Liver (tissue), 9 donors: Measurements from ENCODE around the gene DDB1. TPM values are rescaled to one million over a fixed set of nuclear protein-coding genes. Genes with fewer than 3 reads are reported as not detected.

Experiments
- DNase-seq: peaks from one replicate; pipeline ENCODE4 v3.0.0-alpha.2; 2017; ENCODE audit warnings: low spot score
- H3K27ac ChIP-seq, 2 donors: one replicate each; pipeline ENCODE4 v1.7.0; 2013; ENCODE audit warnings: inconsistent platforms in 2 of 2, low read length in 2 of 2, control low read depth in 1 of 2, low read depth in 1 of 2, mild to moderate bottlenecking in 1 of 2
- H3K27me3 ChIP-seq, 4 donors: one replicate each; pipeline versions ENCODE4 v1.6.1 to v1.7.0; 2013; ENCODE audit warnings: low read length in 3 of 4, inconsistent platforms in 1 of 4, mild to moderate bottlenecking in 1 of 4, moderate library complexity in 1 of 4; ENCODE audit not compliant: control insufficient read depth in 4 of 4, insufficient read depth in 4 of 4
- H3K36me3 ChIP-seq, 4 donors: one replicate each; pipeline versions ENCODE4 v1.6.1 to v1.7.0; 2013; ENCODE audit warnings: low read length in 3 of 4, mild to moderate bottlenecking in 3 of 4, low read depth in 1 of 4, moderate library complexity in 1 of 4; ENCODE audit not compliant: control insufficient read depth in 4 of 4, insufficient read depth in 3 of 4
- H3K4me1 ChIP-seq, 4 donors: one replicate each; pipeline versions ENCODE4 v1.6.1 to v1.7.0; 2013; ENCODE audit warnings: low read length in 3 of 4, mild to moderate bottlenecking in 3 of 4, moderate library complexity in 1 of 4; ENCODE audit not compliant: control insufficient read depth in 4 of 4, insufficient read depth in 4 of 4
- H3K4me3 ChIP-seq, 3 donors: one replicate each; pipeline versions ENCODE4 v1.6.1 to v1.7.0; 2013; ENCODE audit warnings: low read length in 3 of 3, control low read depth in 1 of 3, low read depth in 1 of 3, mild to moderate bottlenecking in 1 of 3
- H3K9ac ChIP-seq, 2 donors: one replicate each; pipeline ENCODE4 v1.7.0; 2013; ENCODE audit warnings: low read length in 2 of 2, mild to moderate bottlenecking in 2 of 2, moderate library complexity in 2 of 2, control low read depth in 1 of 2, low read depth in 1 of 2
- H3K9me3 ChIP-seq, 4 donors: one replicate each; pipeline versions ENCODE4 v1.6.1 to v1.7.0; 2013; ENCODE audit warnings: low read length in 3 of 4; ENCODE audit not compliant: control insufficient read depth in 4 of 4
- FOXA2 ChIP-seq: IDR thresholded peaks from 2 replicates; pipeline ENCODE4 v1.6.1; 2016; ENCODE audit warnings: antibody characterized with exemption
- GABPA ChIP-seq, 2 donors: IDR thresholded peaks in 1 of 2; conservative IDR thresholded peaks in 1 of 2; 2 replicates each; pipeline ENCODE4 v1.6.1; 2016; ENCODE audit warnings: antibody characterized with exemption in 2 of 2, mild to moderate bottlenecking in 1 of 2, moderate library complexity in 1 of 2
- HNF4A ChIP-seq, 2 donors: conservative IDR thresholded peaks; 2 replicates each; pipeline ENCODE4 v1.6.1; 2016; ENCODE audit warnings: antibody characterized with exemption in 2 of 2, mild to moderate bottlenecking in 2 of 2
- NR2F2 ChIP-seq: IDR thresholded peaks from 2 replicates; pipeline ENCODE4 v1.6.1; 2016; ENCODE audit warnings: antibody characterized with exemption
- RAD21 ChIP-seq, 2 donors: IDR thresholded peaks; 2 replicates each; pipeline ENCODE4 v1.6.1; 2016; ENCODE audit warnings: antibody characterized with exemption in 2 of 2, mild to moderate bottlenecking in 2 of 2
- REST ChIP-seq: IDR thresholded peaks from 2 replicates; pipeline ENCODE4 v1.6.1; 2016; ENCODE audit warnings: antibody characterized with exemption, mild to moderate bottlenecking
- RXRA ChIP-seq, 2 donors: IDR thresholded peaks; 2 replicates each; pipeline ENCODE4 v1.6.1; 2017 to 2018; ENCODE audit warnings: antibody characterized with exemption in 2 of 2, mild to moderate bottlenecking in 1 of 2
- SP1 ChIP-seq: IDR thresholded peaks from 2 replicates; pipeline ENCODE4 v1.6.1; 2018; ENCODE audit warnings: antibody characterized with exemption, mild to moderate bottlenecking
- TAF1 ChIP-seq: conservative IDR thresholded peaks from 2 replicates; pipeline ENCODE4 v1.6.1; 2016; ENCODE audit warnings: antibody characterized with exemption, mild to moderate bottlenecking
- YY1 ChIP-seq: IDR thresholded peaks from 2 replicates; pipeline ENCODE4 v1.6.1; 2016; ENCODE audit warnings: antibody characterized with exemption, mild to moderate bottlenecking
- WGBS: extraction: QIAGEN DNeasy Blood & Tissue Kit; methylation state at CpG from one replicate; pipeline ENCODE4 v1.1.7; 2013; 5-methylcytosine and 5-hydroxymethylcytosine counted together
- polyA plus RNA-seq, 2 donors: library from polyadenylated mRNA; stranded (reverse) in 1 of 2; unstranded in 1 of 2; fragments of 200-250 nt in 1 of 2; fragments of >200 nt in 1 of 2; fragmentation: Nextera tagmentation in 1 of 2; extraction: Ambion mirVana in 1 of 2; gene quantifications; one replicate each; pipeline versions ENCODE4 v1.2.1 to v1.2.3, GENCODE V29; 2013 to 2015
- total RNA-seq, 2 donors: library from RNA; depleted of rRNA; stranded (reverse); fragments of >200 nt; gene quantifications; one replicate each; pipeline ENCODE4 v1.2.3, GENCODE V29; 2014
- TF ChIP-seq, protein P1 (sequence below): IDR thresholded peaks from 2 replicates; pipeline ENCODE4 v1.6.1; 2016; ENCODE audit warnings: antibody characterized with exemption
- TF ChIP-seq, protein P2 (sequence below): IDR thresholded peaks from 2 replicates; pipeline ENCODE4 v1.6.1; 2016; ENCODE audit warnings: antibody characterized with exemption
- donor health status: healthy.
- donor health status: healthy.
- donor health status: healthy.
- donor health status: healthy.
- donor health status: healthy.

DDB1 gene
- total and polyA plus RNA-seq, 4 donors: 37.5 to 146 (median 88.9) TPM

- TF ChIP-seq REST (no peak), HNF4A (conservative IDR thresholded peaks at IDR 0.05) (no peak), RAD21 (IDR thresholded peaks at IDR 0.05) (no peak), TAF1 (no peak), FOXA2 (no peak), GABPA (IDR thresholded peaks at IDR 0.05 in 1 of 2, conservative IDR thresholded peaks at IDR 0.05 in 1 of 2) (no peak)
- TF ChIP-seq, protein P1, sequence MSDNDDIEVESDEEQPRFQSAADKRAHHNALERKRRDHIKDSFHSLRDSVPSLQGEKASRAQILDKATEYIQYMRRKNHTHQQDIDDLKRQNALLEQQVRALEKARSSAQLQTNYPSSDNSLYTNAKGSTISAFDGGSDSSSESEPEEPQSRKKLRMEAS: no peak
These were observed 23.8 kb upstream of the DDB1 start (continued) for GRCh38 chr11:61356706-61357105.

DNA sequence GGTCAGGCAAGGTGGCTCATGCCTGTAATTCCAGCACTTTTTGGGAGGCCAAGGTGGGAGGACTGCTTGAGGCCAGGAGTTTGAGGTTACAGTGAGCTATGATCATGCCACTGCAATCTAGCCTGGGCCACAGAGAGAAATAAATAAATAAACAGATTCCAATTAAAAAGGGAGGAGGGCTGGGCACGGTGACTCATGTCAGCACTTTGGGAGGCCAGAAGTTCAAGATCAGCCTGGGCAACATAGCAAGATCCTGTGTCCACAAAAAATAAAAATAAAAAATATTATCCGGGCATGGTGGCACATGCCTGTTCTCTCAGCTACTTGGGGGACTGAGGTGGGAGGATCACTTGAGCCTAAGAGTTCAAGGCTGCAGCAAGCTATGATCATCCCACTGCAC lies 21.3 kb upstream of the DDB1 start:
- DNase-seq: no peak
- H3K9ac ChIP-seq: no peak overlapping the region
- H3K27me3 ChIP-seq: no peaks in the 10 kb centered on the region
- peak overlapping the region in 1 of 2 donors; percentile 19 for H3K27ac ChIP-seq
- no peak overlapping the region for H3K4me3 ChIP-seq
- no peaks in the 10 kb centered on the region for H3K9me3 ChIP-seq
- WGBS: 90% methylated on average over 2 of the region's 2 CpGs
- H3K4me1 ChIP-seq: peaks cover 0 to 11% (median 3%) of the 10 kb centered on the region in 4 donors
- peaks cover 3 to 11% (median 7%) of the 10 kb centered on the region in 4 donors for H3K36me3 ChIP-seq
- TF ChIP-seq NR2F2: no peak
- TF ChIP-seq, protein P1: no peak

- Histone ChIP-seq H3K4me1 (peaks cover 0 to 11% (median 3%) of the 10 kb centered on the region in 4 donors), H3K9me3 (no peaks in the 10 kb centered on the region), H3K4me3 (no peak overlapping the region), H3K27me3 (no peaks in the 10 kb centered on the region), H3K9ac (no peak overlapping the region), H3K27ac (peak overlapping the region in 1 of 2 donors; percentile 19), H3K36me3 (peaks cover 3 to 11% (median 7%) of the 10 kb centered on the region in 4 donors)
- WGBS: 57% methylated on average over 15 of the region's 15 CpGs
- DNase-seq: no peak
- TF ChIP-seq FOXA2: no peak
- TF ChIP-seq, protein P2, sequence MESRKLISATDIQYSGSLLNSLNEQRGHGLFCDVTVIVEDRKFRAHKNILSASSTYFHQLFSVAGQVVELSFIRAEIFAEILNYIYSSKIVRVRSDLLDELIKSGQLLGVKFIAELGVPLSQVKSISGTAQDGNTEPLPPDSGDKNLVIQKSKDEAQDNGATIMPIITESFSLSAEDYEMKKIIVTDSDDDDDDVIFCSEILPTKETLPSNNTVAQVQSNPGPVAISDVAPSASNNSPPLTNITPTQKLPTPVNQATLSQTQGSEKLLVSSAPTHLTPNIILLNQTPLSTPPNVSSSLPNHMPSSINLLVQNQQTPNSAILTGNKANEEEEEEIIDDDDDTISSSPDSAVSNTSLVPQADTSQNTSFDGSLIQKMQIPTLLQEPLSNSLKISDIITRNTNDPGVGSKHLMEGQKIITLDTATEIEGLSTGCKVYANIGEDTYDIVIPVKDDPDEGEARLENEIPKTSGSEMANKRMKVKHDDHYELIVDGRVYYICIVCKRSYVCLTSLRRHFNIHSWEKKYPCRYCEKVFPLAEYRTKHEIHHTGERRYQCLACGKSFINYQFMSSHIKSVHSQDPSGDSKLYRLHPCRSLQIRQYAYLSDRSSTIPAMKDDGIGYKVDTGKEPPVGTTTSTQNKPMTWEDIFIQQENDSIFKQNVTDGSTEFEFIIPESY: no peak
- no peak for TF ChIP-seq RAD21 (IDR thresholded peaks at IDR 0.05)
- peak in 1 of 2 donors; percentile 26 for TF ChIP-seq GABPA (IDR thresholded peaks at IDR 0.05 in 1 of 2, conservative IDR thresholded peaks at IDR 0.05 in 1 of 2)
- peak; percentile 12 for TF ChIP-seq SP1
- TF ChIP-seq HNF4A (conservative IDR thresholded peaks at IDR 0.05): peak; percentile 26 to 72
- no peak for TF ChIP-seq REST
- TF ChIP-seq TAF1: no peak
- peak; percentile 38 to 76 for TF ChIP-seq RXRA (IDR thresholded peaks at IDR 0.05)
- peak; percentile 49 for TF ChIP-seq YY1
These were observed 20.5 kb upstream of the DDB1 start for GRCh38 chr11:61353131-61354067.
